Keratinocyte (primary cell): ENCODE results near the gene TIAM1.

Experiments used
- CTCF ChIP-seq, 3 experiments: IDR thresholded peaks in 1 of 3; conservative IDR thresholded peaks in 1 of 3; optimal IDR thresholded peaks in 1 of 3; 2 replicates in 2 of 3; 3 replicates in 1 of 3; pipeline versions ENCODE3 to v1.5.1; 2011; ENCODE audit warnings: low read length in 3 of 3, mild to moderate bottlenecking in 3 of 3, moderate library complexity in 2 of 3, control low read depth in 1 of 3, inconsistent platforms in 1 of 3; ENCODE audit not compliant: insufficient read depth in 2 of 3; ENCODE audit errors: extremely low read depth in 1 of 3
- EZH2 ChIP-seq: IDR thresholded peaks from one replicate; pipeline ENCODE4 v1.6.1; 2012; ENCODE audit warnings: inconsistent platforms, mild to moderate bottlenecking, low read length, moderate library complexity

GRCh38 chr21:31343030-31343510, 991 bp downstream of the TIAM1 start:
- TF ChIP-seq CTCF (optimal IDR thresholded peaks at IDR 0.05 in 1 of 3, IDR thresholded peaks at IDR 0.05 in 1 of 3, conservative IDR thresholded peaks at IDR 0.05 in 1 of 3; ENCODE audit: extremely low read depth in 1 of 3, insufficient read depth in 2 of 3, low read length in 3 of 3) (no peak), EZH2 (no peak)
